HepG2 (cell line): Measurements from ENCODE around the gene TSSK3. TPM values are rescaled to one million over a fixed set of nuclear protein-coding genes. Genes with fewer than 3 reads are reported as not detected.

Experiments used
- DNMT3B ChIP-seq: conservative IDR thresholded peaks from 2 replicates; pipeline ENCODE4 v1.6.1; 2016; ENCODE audit warnings: missing biosample characterization, control low read depth
- FOXA3 ChIP-seq: IDR thresholded peaks from 2 replicates; pipeline ENCODE4 v1.6.1; 2016; ENCODE audit warnings: missing genetic modification reagents, missing compliant biosample characterization
- GLI4 ChIP-seq: sonication (generic); formaldehyde crosslinking; IDR thresholded peaks from 2 replicates; pipeline ENCODE4 v1.5.1; 2020; ENCODE audit warnings: missing genetic modification reagents, mild to moderate bottlenecking, moderate library complexity, borderline replicate concordance
- ISL2 ChIP-seq: sonication (generic); formaldehyde crosslinking; IDR thresholded peaks from 2 replicates; pipeline ENCODE4 v1.5.0; 2020; ENCODE audit warnings: missing genetic modification reagents
- KLF15 ChIP-seq: sonication (generic); formaldehyde crosslinking; IDR thresholded peaks from 2 replicates; pipeline ENCODE4 v1.8.1; 2023; ENCODE audit warnings: borderline replicate concordance, mild to moderate bottlenecking, inconsistent platforms, missing genetic modification reagents, mixed read lengths
- MBNL3 ChIP-seq: fragments of 250-450 bp; sonication (Bioruptor Pico); conservative IDR thresholded peaks from 2 replicates; pipeline ENCODE4 v1.8.0; 2022; ENCODE audit warnings: mild to moderate bottlenecking, inconsistent platforms
- NCOA2 ChIP-seq: sonication (generic); formaldehyde crosslinking; IDR thresholded peaks from 2 replicates; pipeline ENCODE4 v1.8.0; 2022; ENCODE audit warnings: inconsistent platforms
- NFE2L1 ChIP-seq: sonication (generic); formaldehyde crosslinking; IDR thresholded peaks from 2 replicates; pipeline ENCODE4 v1.4.0; 2020; ENCODE audit warnings: missing genetic modification reagents, mild to moderate bottlenecking, borderline replicate concordance
- NFRKB ChIP-seq: fragments of 450-650 bp; IDR thresholded peaks from 2 replicates; pipeline ENCODE4 v1.6.1; 2017
- STAT5B ChIP-seq: sonication (generic); formaldehyde crosslinking; IDR thresholded peaks from 2 replicates; pipeline ENCODE4 v1.4.0; 2020; ENCODE audit warnings: missing genetic modification reagents
- TCF12 ChIP-seq, 2 experiments: fragments of 450-650 bp in 1 of 2; sonication (generic) in 1 of 2; formaldehyde crosslinking in 1 of 2; IDR thresholded peaks; 2 replicates each; pipeline versions ENCODE4 v1.6.1 to v1.8.0; 2017 to 2022; ENCODE audit warnings: antibody characterized with exemption in 1 of 2, mild to moderate bottlenecking in 1 of 2, missing genetic modification reagents in 1 of 2, moderate library complexity in 1 of 2
- ZNF136 ChIP-seq: sonication (generic); formaldehyde crosslinking; IDR thresholded peaks from 2 replicates; pipeline ENCODE4 v1.8.1; 2022; ENCODE audit warnings: low read depth, mild to moderate bottlenecking, moderate library complexity, missing genetic modification reagents
- ZNF7 ChIP-seq: IDR thresholded peaks from 2 replicates; pipeline ENCODE4 v1.6.1; 2016; ENCODE audit warnings: missing biosample characterization, missing genetic modification reagents
- ZNF850 ChIP-seq: sonication (generic); formaldehyde crosslinking; conservative IDR thresholded peaks from 2 replicates; pipeline ENCODE4 v1.9.0; 2021; ENCODE audit warnings: mild to moderate bottlenecking, missing genetic modification reagents
- polyA plus RNA-seq, 8 experiments: library from polyadenylated mRNA; depleted of rRNA in 3 of 8; stranded (reverse) in 7 of 8; unstranded in 1 of 8; fragments of >200 nt; fragmentation: Illumina TruSeq in 4 of 8; extraction: Trizol in 4 of 8; gene quantifications; 2 replicates each; pipeline versions ENCODE4 v1.2.1 to v1.2.3, GENCODE V29; 2011 to 2016; ENCODE audit warnings: low read depth in 4 of 8, missing spikeins in 1 of 8, mixed read lengths in 1 of 8; ENCODE audit not compliant: insufficient read depth in 1 of 8
- total RNA-seq, 5 experiments: library from RNA; depleted of rRNA; stranded (reverse); fragments of >200 nt; fragmentation: Illumina TruSeq; extraction: Trizol; gene quantifications; 2 replicates each; pipeline ENCODE4 v1.2.3, GENCODE V29; 2016; ENCODE audit warnings: low read depth in 1 of 5
- TF ChIP-seq, protein P1 (sequence below): IDR thresholded peaks from 2 replicates; pipeline ENCODE4 v1.6.1; 2018; ENCODE audit warnings: missing genetic modification reagents, mild to moderate bottlenecking, missing compliant biosample characterization
- TF ChIP-seq, protein P2 (sequence below): sonication (generic); formaldehyde crosslinking; IDR thresholded peaks from 2 replicates; pipeline ENCODE4 v1.4.0; 2020; ENCODE audit warnings: mild to moderate bottlenecking, missing genetic modification reagents
- TF ChIP-seq, protein P3 (sequence below): sonication (generic); formaldehyde crosslinking; IDR thresholded peaks from 2 replicates; pipeline ENCODE4 v1.5.0; 2020; ENCODE audit warnings: mild to moderate bottlenecking, missing genetic modification reagents
- TF ChIP-seq, protein P4 (sequence below): sonication (generic); formaldehyde crosslinking; IDR thresholded peaks from 2 replicates; pipeline ENCODE4 v1.4.0; 2020; ENCODE audit warnings: missing genetic modification reagents, borderline replicate concordance
- TF ChIP-seq, protein P5 (sequence below): sonication (generic); formaldehyde crosslinking; IDR thresholded peaks from 2 replicates; pipeline ENCODE4 v1.4.0; 2020; ENCODE audit warnings: missing genetic modification reagents
- TF ChIP-seq, protein P6 (sequence below): sonication (generic); formaldehyde crosslinking; IDR thresholded peaks from 2 replicates; pipeline ENCODE4 v1.4.0; 2020; ENCODE audit warnings: missing genetic modification reagents

TSSK3 gene
- total and polyA plus RNA-seq, 2 of the 13 experiments (the other 11 are each of a cell fraction or from before 2014, with no cell fraction given): 1.0 to 1.1 TPM

DNA sequence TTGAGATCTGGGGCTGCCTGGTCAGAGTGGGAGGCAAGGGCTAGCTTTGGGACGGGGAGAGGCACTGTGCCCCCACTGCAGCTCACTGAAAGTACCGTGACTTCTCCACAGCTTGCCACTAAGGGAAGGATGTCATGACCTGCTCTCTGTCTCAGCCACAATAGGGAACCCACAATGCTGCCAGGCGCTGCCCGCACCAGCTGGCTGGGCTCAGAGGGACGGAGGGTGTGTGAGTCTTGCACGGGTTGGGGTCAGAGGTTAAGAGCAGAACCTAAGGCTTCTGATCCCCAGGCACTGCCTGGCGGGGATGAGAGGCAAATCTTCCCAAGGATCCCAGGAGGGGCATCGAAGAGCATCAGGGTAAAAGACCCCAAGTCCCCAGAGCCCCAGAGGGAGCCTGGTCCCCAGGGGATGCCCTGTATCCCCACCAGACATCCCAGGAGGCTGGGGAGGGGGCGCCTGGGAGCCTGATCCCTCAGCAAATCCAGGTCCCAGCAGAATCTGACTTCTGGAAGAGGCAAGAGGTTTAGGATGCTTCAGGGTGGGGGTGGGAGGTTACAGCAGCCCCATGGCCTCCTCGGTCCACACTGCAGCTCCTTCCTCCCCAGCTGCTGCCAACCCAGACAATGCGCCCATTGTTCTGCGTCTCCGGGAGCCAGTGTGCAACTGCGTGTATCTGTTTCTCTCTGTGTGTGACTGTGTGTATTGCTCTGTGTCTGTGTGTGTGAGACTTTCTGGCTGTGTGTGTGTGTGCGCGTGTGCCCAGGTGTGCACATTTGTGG is 24.3 kb upstream of the TSSK3 start (continued):
- TF ChIP-seq, protein P1, sequence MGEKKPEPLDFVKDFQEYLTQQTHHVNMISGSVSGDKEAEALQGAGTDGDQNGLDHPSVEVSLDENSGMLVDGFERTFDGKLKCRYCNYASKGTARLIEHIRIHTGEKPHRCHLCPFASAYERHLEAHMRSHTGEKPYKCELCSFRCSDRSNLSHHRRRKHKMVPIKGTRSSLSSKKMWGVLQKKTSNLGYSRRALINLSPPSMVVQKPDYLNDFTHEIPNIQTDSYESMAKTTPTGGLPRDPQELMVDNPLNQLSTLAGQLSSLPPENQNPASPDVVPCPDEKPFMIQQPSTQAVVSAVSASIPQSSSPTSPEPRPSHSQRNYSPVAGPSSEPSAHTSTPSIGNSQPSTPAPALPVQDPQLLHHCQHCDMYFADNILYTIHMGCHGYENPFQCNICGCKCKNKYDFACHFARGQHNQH (CRISPR knock-in tag): 0 out of 2 replicates have a peak, but pooled peaks have one; percentile 11
- TF ChIP-seq MBNL3 (CRISPR knock-in tag) (no peak), STAT5B (CRISPR knock-in tag) (no peak), TCF12 (IDR thresholded peaks at IDR 0.05) (no peak), TCF12 (CRISPR knock-in tag; IDR thresholded peaks at IDR 0.05) (no peak), NFE2L1 (CRISPR knock-in tag) (no peak), KLF15 (CRISPR knock-in tag) (no peak), ZNF136 (CRISPR knock-in tag) (no peak), ZNF7 (CRISPR knock-in tag) (no peak), NFRKB (no peak), FOXA3 (CRISPR knock-in tag) (peak; percentile 15; the same call in 1 of the 2 replicates), GLI4 (CRISPR knock-in tag) (no peak), DNMT3B (CRISPR knock-in tag) (no peak), NCOA2 (CRISPR knock-in tag) (peak; percentile 43; the same call in 1 of the 2 replicates), ZNF850 (CRISPR knock-in tag) (no peak), ISL2 (CRISPR knock-in tag) (no peak)
- TF ChIP-seq, protein P2, sequence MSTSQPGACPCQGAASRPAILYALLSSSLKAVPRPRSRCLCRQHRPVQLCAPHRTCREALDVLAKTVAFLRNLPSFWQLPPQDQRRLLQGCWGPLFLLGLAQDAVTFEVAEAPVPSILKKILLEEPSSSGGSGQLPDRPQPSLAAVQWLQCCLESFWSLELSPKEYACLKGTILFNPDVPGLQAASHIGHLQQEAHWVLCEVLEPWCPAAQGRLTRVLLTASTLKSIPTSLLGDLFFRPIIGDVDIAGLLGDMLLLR: no peak
- TF ChIP-seq, protein P3, sequence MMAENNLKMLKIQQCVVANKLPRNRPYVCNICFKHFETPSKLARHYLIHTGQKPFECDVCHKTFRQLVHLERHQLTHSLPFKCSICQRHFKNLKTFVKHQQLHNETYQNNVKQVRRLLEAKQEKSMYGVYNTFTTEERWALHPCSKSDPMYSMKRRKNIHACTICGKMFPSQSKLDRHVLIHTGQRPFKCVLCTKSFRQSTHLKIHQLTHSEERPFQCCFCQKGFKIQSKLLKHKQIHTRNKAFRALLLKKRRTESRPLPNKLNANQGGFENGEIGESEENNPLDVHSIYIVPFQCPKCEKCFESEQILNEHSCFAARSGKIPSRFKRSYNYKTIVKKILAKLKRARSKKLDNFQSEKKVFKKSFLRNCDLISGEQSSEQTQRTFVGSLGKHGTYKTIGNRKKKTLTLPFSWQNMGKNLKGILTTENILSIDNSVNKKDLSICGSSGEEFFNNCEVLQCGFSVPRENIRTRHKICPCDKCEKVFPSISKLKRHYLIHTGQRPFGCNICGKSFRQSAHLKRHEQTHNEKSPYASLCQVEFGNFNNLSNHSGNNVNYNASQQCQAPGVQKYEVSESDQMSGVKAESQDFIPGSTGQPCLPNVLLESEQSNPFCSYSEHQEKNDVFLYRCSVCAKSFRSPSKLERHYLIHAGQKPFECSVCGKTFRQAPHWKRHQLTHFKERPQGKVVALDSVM (CRISPR knock-in tag): no peak
- TF ChIP-seq, protein P4, sequence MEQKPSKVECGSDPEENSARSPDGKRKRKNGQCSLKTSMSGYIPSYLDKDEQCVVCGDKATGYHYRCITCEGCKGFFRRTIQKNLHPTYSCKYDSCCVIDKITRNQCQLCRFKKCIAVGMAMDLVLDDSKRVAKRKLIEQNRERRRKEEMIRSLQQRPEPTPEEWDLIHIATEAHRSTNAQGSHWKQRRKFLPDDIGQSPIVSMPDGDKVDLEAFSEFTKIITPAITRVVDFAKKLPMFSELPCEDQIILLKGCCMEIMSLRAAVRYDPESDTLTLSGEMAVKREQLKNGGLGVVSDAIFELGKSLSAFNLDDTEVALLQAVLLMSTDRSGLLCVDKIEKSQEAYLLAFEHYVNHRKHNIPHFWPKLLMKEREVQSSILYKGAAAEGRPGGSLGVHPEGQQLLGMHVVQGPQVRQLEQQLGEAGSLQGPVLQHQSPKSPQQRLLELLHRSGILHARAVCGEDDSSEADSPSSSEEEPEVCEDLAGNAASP (CRISPR knock-in tag): no peak
- TF ChIP-seq, protein P5, sequence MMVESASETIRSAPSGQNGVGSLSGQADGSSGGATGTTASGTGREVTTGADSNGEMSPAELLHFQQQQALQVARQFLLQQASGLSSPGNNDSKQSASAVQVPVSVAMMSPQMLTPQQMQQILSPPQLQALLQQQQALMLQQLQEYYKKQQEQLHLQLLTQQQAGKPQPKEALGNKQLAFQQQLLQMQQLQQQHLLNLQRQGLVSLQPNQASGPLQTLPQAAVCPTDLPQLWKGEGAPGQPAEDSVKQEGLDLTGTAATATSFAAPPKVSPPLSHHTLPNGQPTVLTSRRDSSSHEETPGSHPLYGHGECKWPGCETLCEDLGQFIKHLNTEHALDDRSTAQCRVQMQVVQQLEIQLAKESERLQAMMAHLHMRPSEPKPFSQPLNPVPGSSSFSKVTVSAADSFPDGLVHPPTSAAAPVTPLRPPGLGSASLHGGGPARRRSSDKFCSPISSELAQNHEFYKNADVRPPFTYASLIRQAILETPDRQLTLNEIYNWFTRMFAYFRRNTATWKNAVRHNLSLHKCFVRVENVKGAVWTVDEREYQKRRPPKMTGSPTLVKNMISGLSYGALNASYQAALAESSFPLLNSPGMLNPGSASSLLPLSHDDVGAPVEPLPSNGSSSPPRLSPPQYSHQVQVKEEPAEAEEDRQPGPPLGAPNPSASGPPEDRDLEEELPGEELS (CRISPR knock-in tag): peak; percentile 60
- TF ChIP-seq, protein P6, sequence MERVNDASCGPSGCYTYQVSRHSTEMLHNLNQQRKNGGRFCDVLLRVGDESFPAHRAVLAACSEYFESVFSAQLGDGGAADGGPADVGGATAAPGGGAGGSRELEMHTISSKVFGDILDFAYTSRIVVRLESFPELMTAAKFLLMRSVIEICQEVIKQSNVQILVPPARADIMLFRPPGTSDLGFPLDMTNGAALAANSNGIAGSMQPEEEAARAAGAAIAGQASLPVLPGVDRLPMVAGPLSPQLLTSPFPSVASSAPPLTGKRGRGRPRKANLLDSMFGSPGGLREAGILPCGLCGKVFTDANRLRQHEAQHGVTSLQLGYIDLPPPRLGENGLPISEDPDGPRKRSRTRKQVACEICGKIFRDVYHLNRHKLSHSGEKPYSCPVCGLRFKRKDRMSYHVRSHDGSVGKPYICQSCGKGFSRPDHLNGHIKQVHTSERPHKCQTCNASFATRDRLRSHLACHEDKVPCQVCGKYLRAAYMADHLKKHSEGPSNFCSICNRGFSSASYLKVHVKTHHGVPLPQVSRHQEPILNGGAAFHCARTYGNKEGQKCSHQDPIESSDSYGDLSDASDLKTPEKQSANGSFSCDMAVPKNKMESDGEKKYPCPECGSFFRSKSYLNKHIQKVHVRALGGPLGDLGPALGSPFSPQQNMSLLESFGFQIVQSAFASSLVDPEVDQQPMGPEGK (CRISPR knock-in tag): peak; percentile 91
